H1 (cell line): Measurements from ENCODE around the gene TMEM144. TPM values are rescaled to one million over a fixed set of nuclear protein-coding genes. Genes with fewer than 3 reads are reported as not detected.

Experiments
- ATF2 ChIP-seq: IDR thresholded peaks from 2 replicates; pipeline ENCODE4 v1.6.1; 2012; ENCODE audit warnings: low read length, inconsistent platforms
- BCL11A ChIP-seq, 2 experiments: IDR thresholded peaks; one replicate each; pipeline ENCODE4 v1.6.1; 2011; ENCODE audit warnings: low read depth in 2 of 2, low read length in 2 of 2, mild to moderate bottlenecking in 2 of 2
- CEBPB ChIP-seq: IDR thresholded peaks from 2 replicates; pipeline ENCODE4 v1.6.1; 2012; ENCODE audit warnings: low read depth, low read length
- CHD2 ChIP-seq: IDR thresholded peaks from 2 replicates; pipeline ENCODE4 v1.6.1; 2012; ENCODE audit warnings: low read length, improper control_type of control experiment
- CTBP2 ChIP-seq: IDR thresholded peaks from 2 replicates; pipeline ENCODE4 v1.7.0; 2011; ENCODE audit warnings: borderline replicate concordance, mild to moderate bottlenecking, moderate library complexity, mixed read lengths, low read length; ENCODE audit not compliant: insufficient read depth, insufficient read length
- EZH2 ChIP-seq: fragments of 200-600 bp; sonication (generic); IDR thresholded peaks from 2 replicates; pipeline ENCODE4 v1.7.1; 2012; ENCODE audit warnings: low read depth, mild to moderate bottlenecking, moderate library complexity, low read length, inconsistent platforms; ENCODE audit not compliant: severe bottlenecking
- GTF2F1 ChIP-seq: IDR thresholded peaks from 2 replicates; pipeline ENCODE4 v1.6.1; 2012; ENCODE audit warnings: low read depth, low read length, improper control_type of control experiment, borderline replicate concordance
- HDAC6 ChIP-seq: IDR thresholded peaks from one replicate; pipeline ENCODE4 v1.7.1; 2012; ENCODE audit warnings: low read depth, mild to moderate bottlenecking, inconsistent platforms, low read length, moderate library complexity
- JUN ChIP-seq: IDR thresholded peaks from 2 replicates; pipeline ENCODE4 v1.6.1; 2011; ENCODE audit warnings: low read depth, mild to moderate bottlenecking, improper control_type of control experiment, low read length
- KDM1A ChIP-seq: fragments of 200-600, 300-600 bp; sonication (generic); IDR thresholded peaks from 2 replicates; pipeline ENCODE4 v1.7.1; 2016; ENCODE audit warnings: mild to moderate bottlenecking, low read length, borderline replicate concordance
- POLR2A ChIP-seq, 2 experiments: IDR thresholded peaks; 1 replicate in 1 of 2; 2 replicates in 1 of 2; pipeline ENCODE4 v1.6.1; 2011; ENCODE audit warnings: low read depth in 2 of 2, low read length in 2 of 2, mild to moderate bottlenecking in 2 of 2; ENCODE audit errors: control extremely low read depth in 1 of 2
- RBBP5 ChIP-seq: IDR thresholded peaks from 2 replicates; pipeline ENCODE4 v1.7.1; 2012; ENCODE audit warnings: low read depth, mild to moderate bottlenecking, inconsistent platforms, low read length, moderate library complexity, borderline replicate concordance
- RFX5 ChIP-seq: IDR thresholded peaks from 2 replicates; pipeline ENCODE4 v1.6.1; 2011; ENCODE audit warnings: low read depth, low read length, improper control_type of control experiment, borderline replicate concordance
- RNF2 ChIP-seq: fragments of 200-900, 300-1000 bp; sonication (generic); IDR thresholded peaks from 2 replicates; pipeline ENCODE4 v1.7.1; 2016; ENCODE audit warnings: borderline replicate concordance, low read depth, mild to moderate bottlenecking, antibody characterized with exemption, low read length; ENCODE audit not compliant: poor library complexity, severe bottlenecking; ENCODE audit errors: missing control alignments
- SAP30 ChIP-seq: fragments of 300-600 bp; sonication (generic); IDR thresholded peaks from 2 replicates; pipeline ENCODE4 v1.7.1; 2012; ENCODE audit warnings: low read length, moderate library complexity, mild to moderate bottlenecking, inconsistent platforms; ENCODE audit not compliant: insufficient read depth, insufficient replicate concordance
- SIRT6 ChIP-seq: IDR thresholded peaks from one replicate; pipeline ENCODE4 v1.7.1; 2012; ENCODE audit warnings: low read length, inconsistent platforms
- SRF ChIP-seq: IDR thresholded peaks from 2 replicates; pipeline ENCODE4 v1.6.1; 2011; ENCODE audit warnings: mild to moderate bottlenecking, low read depth, low read length, moderate library complexity
- TCF12 ChIP-seq: IDR thresholded peaks from 2 replicates; pipeline ENCODE4 v1.6.1; 2011; ENCODE audit warnings: low read depth, mild to moderate bottlenecking, low read length
- YY1 ChIP-seq: IDR thresholded peaks from 2 replicates; pipeline ENCODE4 v1.6.1; 2011; ENCODE audit warnings: low read depth, mild to moderate bottlenecking, low read length
- ZNF274 ChIP-seq: IDR thresholded peaks from 2 replicates; pipeline ENCODE4 v1.7.0; 2012; ENCODE audit warnings: low read length, borderline replicate concordance; ENCODE audit errors: extremely low read depth
- polyA plus RNA-seq, 7 experiments: library from polyadenylated mRNA; depleted of rRNA in 3 of 7; stranded (reverse) in 5 of 7; unstranded in 2 of 7; fragments of >200 nt in 5 of 7; fragments of 200-250 nt in 2 of 7; gene quantifications; 1 replicate in 5 of 7; 2 replicates in 1 of 7; 4 replicates in 1 of 7; pipeline versions ENCODE4 v1.2.1 to v1.2.3, GENCODE V29; 2011 to 2013; ENCODE audit warnings: missing spikeins in 2 of 7, mixed read lengths in 2 of 7
- total RNA-seq: library from RNA; stranded (reverse); fragmentation: NEBNext Ultra II Directional; extraction: Animal tissue kit (Norgen Biotek cat#: 25700); gene quantifications from 2 replicates; pipeline ENCODE4 v1.2.1, GENCODE V29; 2021
- TF ChIP-seq, protein P1 (sequence below): IDR thresholded peaks from 2 replicates; pipeline ENCODE4 v1.6.1; 2012; ENCODE audit warnings: inconsistent platforms

Gene TMEM144
- total and polyA plus RNA-seq, 2 of the 8 experiments (the other 6 are each of a cell fraction or from before 2014, with no cell fraction given), result 1.9 to 2.6 TPM

GRCh38 chr4:158209825-158210807, at the start of gene TMEM144 (continued):
- TF ChIP-seq RNF2, result no peak
- TF ChIP-seq TCF12, result no peak
- TF ChIP-seq RFX5, result no peak
- TF ChIP-seq SIRT6, result no peak
- no peak for TF ChIP-seq KDM1A
- no peak for TF ChIP-seq ZNF274
- 0 out of 2 replicates have a peak, but pooled peaks have one; percentile 62 for TF ChIP-seq RBBP5
- no peak for TF ChIP-seq HDAC6
- TF ChIP-seq JUN, result no peak
- no peak for TF ChIP-seq SAP30
- TF ChIP-seq EZH2, result peak; percentile 30
- TF ChIP-seq, protein P1, sequence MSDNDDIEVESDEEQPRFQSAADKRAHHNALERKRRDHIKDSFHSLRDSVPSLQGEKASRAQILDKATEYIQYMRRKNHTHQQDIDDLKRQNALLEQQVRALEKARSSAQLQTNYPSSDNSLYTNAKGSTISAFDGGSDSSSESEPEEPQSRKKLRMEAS, result 0 out of 2 replicates have a peak, but pooled peaks have one; percentile 10
- no peak for TF ChIP-seq ATF2
- no peak for TF ChIP-seq CHD2
- no peak for TF ChIP-seq SRF
- TF ChIP-seq BCL11A (IDR thresholded peaks at IDR 0.05; ENCODE audit: low read depth in 2 of 2, low read length in 2 of 2), result no peak
- TF ChIP-seq GTF2F1, result no peak
- TF ChIP-seq CTBP2, result peak; percentile 48
- peak; percentile 38 to 59; a peak in 1 of 3 replicates for TF ChIP-seq POLR2A (IDR thresholded peaks at IDR 0.05; ENCODE audit: control extremely low read depth in 1 of 2, low read depth in 2 of 2, low read length in 2 of 2)
- no peak for TF ChIP-seq CEBPB
- TF ChIP-seq YY1, result 0 out of 2 replicates have a peak, but pooled peaks have one; percentile 22
